ENCODE data around the gene CIAO3. TPM values are rescaled to one million over a fixed set of nuclear protein-coding genes. Genes with fewer than 3 reads are reported as not detected.

Gene CIAO3
- total RNA-seq, 1 donor from 2014 or later = 39.2 TPM

GRCh38 chr16:679814-680624 lies 60.8 kb downstream of the CIAO3 start, which contains the start of gene STUB1:
TSS of gene STUB1 (plus strand) at chr16:680410. CDS start at chr16:680526, 116 bp downstream.
- peak; percentile 86 for DNase-seq (ENCODE audit: low read depth)

MicroRNAs within 50 kb of the gene (microRNA counts, 767-probe panel; counts per million panel counts)
- not detected for microRNA hsa-miR-662

Small RNA genes lying within 50 kb of the gene (microRNA-seq; reads per million reads assigned to microRNA genes)
- gene MIR662 = not detected

Other genes starting within 250 kb of the CIAO3 start
- 81.8 and 141 TPM in 2 replicates for gene CAPN15, start 213.3 kb downstream of the CIAO3 start, total RNA-seq
- gene PRR35, start 180.6 kb downstream of the CIAO3 start, total RNA-seq = 2.9 and 12.5 TPM in 2 replicates
- gene NHLRC4, start 174.0 kb downstream of the CIAO3 start, total RNA-seq = 0.05 and 1.2 TPM in 2 replicates
- gene PIGQ, start 171.0 kb downstream of the CIAO3 start, total RNA-seq = 45.4 and 59.9 TPM in 2 replicates
- gene RAB40C, start 150.9 kb downstream of the CIAO3 start, total RNA-seq = 17.2 and 19.1 TPM in 2 replicates
- gene WFIKKN1, start 110.0 kb downstream of the CIAO3 start, total RNA-seq = 0.70 and 0.83 TPM in 2 replicates
- gene METTL26, start 104.7 kb downstream of the CIAO3 start, total RNA-seq = 83.6 and 83.7 TPM in 2 replicates
- 54.5 and 61.2 TPM in 2 replicates for gene MCRIP2, start 99.2 kb downstream of the CIAO3 start, total RNA-seq
- gene WDR90, start 91.6 kb downstream of the CIAO3 start, total RNA-seq = 6.5 and 8.0 TPM in 2 replicates
- 70.3 and 73.9 TPM in 2 replicates for gene RHOT2, start 72.9 kb downstream of the CIAO3 start, total RNA-seq
- gene RHBDL1, start 65.3 kb downstream of the CIAO3 start, total RNA-seq = 1.5 and 1.6 TPM in 2 replicates
- gene STUB1, start 60.6 kb downstream of the CIAO3 start, total RNA-seq = 239 and 243 TPM in 2 replicates
- 74.5 and 77.7 TPM in 2 replicates for gene JMJD8, start 56.7 kb downstream of the CIAO3 start, total RNA-seq
- 11.0 and 12.5 TPM in 2 replicates for gene WDR24, start 50.6 kb downstream of the CIAO3 start, total RNA-seq
- gene FBXL16, start 35.2 kb downstream of the CIAO3 start, total RNA-seq = 0.21 and 0.51 TPM in 2 replicates
- gene METRN, start 25.9 kb downstream of the CIAO3 start, total RNA-seq = 105 and 172 TPM in 2 replicates
- gene ANTKMT, start 19.9 kb downstream of the CIAO3 start, total RNA-seq = 44.0 and 71.7 TPM in 2 replicates
- gene CCDC78, start 14.6 kb downstream of the CIAO3 start, total RNA-seq = 5.9 and 6.0 TPM in 2 replicates
- 32.6 and 38.5 TPM in 2 replicates for gene HAGHL, start 13.9 kb downstream of the CIAO3 start, total RNA-seq
- not detected in 2 replicates for gene MSLN, start 19.7 kb upstream of the CIAO3 start, total RNA-seq
- gene RPUSD1, start 47.4 kb upstream of the CIAO3 start, total RNA-seq = 31.0 and 41.3 TPM in 2 replicates
- gene CHTF18, start 47.6 kb upstream of the CIAO3 start, total RNA-seq = 7.5 and 10.0 TPM in 2 replicates
- not detected in 2 replicates for gene GNG13, start 59.7 kb upstream of the CIAO3 start, total RNA-seq
- 67.9 and 74.3 TPM in 2 replicates for gene LMF1, start 230.0 kb upstream of the CIAO3 start, total RNA-seq
- gene SOX8, start 240.8 kb upstream of the CIAO3 start, total RNA-seq = 53.9 and 116 TPM in 2 replicates